Measurements from ENCODE around the gene PRKAG2. TPM values are rescaled to one million over a fixed set of nuclear protein-coding genes. Genes with fewer than 3 reads are reported as not detected.

Gene PRKAG2
- polyA plus RNA-seq, 2 donors: 9.0 to 11.2 TPM

DNA sequence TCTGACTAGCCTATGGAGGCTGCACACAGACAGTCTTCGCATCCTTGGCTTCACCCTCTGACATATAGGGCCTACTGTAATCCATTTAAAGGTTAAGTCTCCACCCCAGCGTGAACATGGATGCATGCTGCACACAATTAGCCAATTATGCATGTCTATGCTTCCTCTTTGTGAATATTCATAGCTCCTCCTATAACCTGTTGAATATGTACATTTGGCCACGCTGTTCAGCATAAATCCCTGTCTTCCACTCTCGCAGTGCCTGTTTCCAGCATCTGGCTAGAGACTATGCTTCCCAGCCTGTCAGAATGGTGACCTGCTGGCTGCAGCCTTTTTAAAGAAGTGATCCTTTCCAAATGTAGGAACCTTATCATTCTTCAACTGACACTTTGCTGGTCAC lies 106.7 kb downstream of the PRKAG2 start:
- peaks cover 0 to 2% of the 10 kb centered on the region in 2 donors for H3K36me3 ChIP-seq (ENCODE audit: control insufficient read depth in 2 of 2, insufficient read depth in 2 of 2, low read length in 1 of 2)
- no peaks in the 10 kb centered on the region for H3K27me3 ChIP-seq (ENCODE audit: control insufficient read depth in 1 of 2, insufficient read depth in 2 of 2, low read length in 2 of 2)
- no peak overlapping the region for H3K4me3 ChIP-seq (ENCODE audit: low read depth in 1 of 2, low read length in 2 of 2)
- no peak overlapping the region for H3K27ac ChIP-seq (ENCODE audit: low read depth in 2 of 2, low read length in 1 of 2)
- peaks cover 0 to 4% of the 10 kb centered on the region in 2 donors for H3K4me1 ChIP-seq (ENCODE audit: control insufficient read depth in 2 of 2, insufficient read depth in 2 of 2, low read length in 1 of 2)
- H3K9me3 ChIP-seq (ENCODE audit: control insufficient read depth in 2 of 2, insufficient read depth in 1 of 2, low read depth in 1 of 2, low read length in 1 of 2): no peaks in the 10 kb centered on the region
- 92 to 96% methylated on average over 4 of the region's 4 CpGs for WGBS, 2 donors

DNA sequence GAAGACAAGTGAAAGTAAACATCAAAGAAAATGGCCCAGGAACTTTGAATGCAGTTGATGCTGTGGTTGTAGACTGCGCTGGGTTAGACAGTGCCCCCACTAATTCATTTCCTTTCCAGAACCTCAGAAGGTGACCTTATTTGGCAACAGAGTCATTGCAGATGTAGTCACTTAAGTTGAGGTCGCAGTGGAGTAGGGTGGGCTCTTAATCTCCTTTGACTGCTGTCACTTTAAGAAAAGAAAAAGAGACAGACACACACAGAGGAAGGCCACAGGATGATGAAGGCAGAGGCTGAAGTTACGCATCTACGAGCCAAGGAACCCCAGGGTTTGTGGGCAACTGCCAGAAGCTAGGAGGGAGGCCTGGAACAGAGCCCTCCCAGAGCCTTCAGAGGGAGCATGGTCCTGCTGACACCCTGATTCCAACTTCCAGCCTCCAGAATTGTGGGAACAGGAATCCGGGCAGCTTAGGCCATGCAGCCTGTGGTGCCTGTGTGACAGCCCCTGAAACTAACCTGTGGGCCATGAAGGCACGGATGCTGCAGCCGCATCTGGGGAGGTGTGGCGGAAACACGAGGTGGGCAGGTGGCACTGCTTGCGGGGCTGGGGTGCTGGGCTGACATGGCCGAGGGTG lies 107.6 kb downstream of the PRKAG2 start:
- WGBS, 2 donors: 80 to 81% methylated on average over 11 of the region's 11 CpGs
- Histone ChIP-seq H3K4me3 (ENCODE audit: low read depth in 1 of 2, low read length in 2 of 2) (no peak overlapping the region), H3K27me3 (ENCODE audit: control insufficient read depth in 1 of 2, insufficient read depth in 2 of 2, low read length in 2 of 2) (no peaks in the 10 kb centered on the region), H3K9me3 (ENCODE audit: control insufficient read depth in 2 of 2, insufficient read depth in 1 of 2, low read depth in 1 of 2, low read length in 1 of 2) (no peaks in the 10 kb centered on the region), H3K27ac (ENCODE audit: low read depth in 2 of 2, low read length in 1 of 2) (peak overlapping the region in 1 of 2 donors; percentile 26), H3K4me1 (ENCODE audit: control insufficient read depth in 2 of 2, insufficient read depth in 2 of 2, low read length in 1 of 2) (peaks cover 0 to 4% of the 10 kb centered on the region in 2 donors), H3K36me3 (ENCODE audit: control insufficient read depth in 2 of 2, insufficient read depth in 2 of 2, low read length in 1 of 2) (peaks cover 0 to 4% of the 10 kb centered on the region in 2 donors)

GRCh38 chr7:151768805-151769187 lies 108.1 kb downstream of the PRKAG2 start:
- no peak overlapping the region for H3K27ac ChIP-seq (ENCODE audit: low read depth in 2 of 2, low read length in 1 of 2)
- H3K4me1 ChIP-seq (ENCODE audit: control insufficient read depth in 2 of 2, insufficient read depth in 2 of 2, low read length in 1 of 2): peaks cover 0 to 4% of the 10 kb centered on the region in 2 donors
- H3K4me3 ChIP-seq (ENCODE audit: low read depth in 1 of 2, low read length in 2 of 2): no peak overlapping the region
- 71 to 91% methylated on average over 2 of the region's 2 CpGs for WGBS, 2 donors
- no peaks in the 10 kb centered on the region for H3K27me3 ChIP-seq (ENCODE audit: control insufficient read depth in 1 of 2, insufficient read depth in 2 of 2, low read length in 2 of 2)
- H3K36me3 ChIP-seq (ENCODE audit: control insufficient read depth in 2 of 2, insufficient read depth in 2 of 2, low read length in 1 of 2): peaks cover 0 to 4% of the 10 kb centered on the region in 2 donors
- H3K9me3 ChIP-seq (ENCODE audit: control insufficient read depth in 2 of 2, insufficient read depth in 1 of 2, low read depth in 1 of 2, low read length in 1 of 2): no peaks in the 10 kb centered on the region

DNA sequence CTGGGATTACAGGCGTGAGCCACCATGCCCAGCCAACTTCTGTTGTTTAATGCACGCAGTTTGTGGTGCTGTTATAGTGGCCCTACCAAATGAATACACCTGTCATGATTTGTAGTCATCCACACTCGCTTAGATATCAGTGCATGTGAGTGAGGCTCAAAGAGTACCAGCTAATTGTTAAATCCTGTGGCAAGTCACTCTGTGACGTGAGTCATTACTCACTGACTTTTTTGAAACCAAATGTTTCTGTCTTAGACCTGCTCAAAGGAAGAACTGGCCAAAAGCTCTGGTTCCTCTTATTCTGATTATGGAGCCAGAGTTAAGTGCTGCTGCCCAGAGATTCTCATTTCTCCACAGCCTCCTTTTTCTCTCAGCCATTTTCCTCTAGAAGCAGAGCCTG lies 109.4 kb downstream of the PRKAG2 start:
- Histone ChIP-seq H3K4me3 (ENCODE audit: low read depth in 1 of 2, low read length in 2 of 2) (no peak overlapping the region), H3K4me1 (ENCODE audit: control insufficient read depth in 2 of 2, insufficient read depth in 2 of 2, low read length in 1 of 2) (peaks cover 0 to 4% of the 10 kb centered on the region in 2 donors), H3K27me3 (ENCODE audit: control insufficient read depth in 1 of 2, insufficient read depth in 2 of 2, low read length in 2 of 2) (no peaks in the 10 kb centered on the region), H3K27ac (ENCODE audit: low read depth in 2 of 2, low read length in 1 of 2) (no peak overlapping the region), H3K36me3 (ENCODE audit: control insufficient read depth in 2 of 2, insufficient read depth in 2 of 2, low read length in 1 of 2) (peaks cover 0 to 4% of the 10 kb centered on the region in 2 donors), H3K9me3 (ENCODE audit: control insufficient read depth in 2 of 2, insufficient read depth in 1 of 2, low read depth in 1 of 2, low read length in 1 of 2) (no peaks in the 10 kb centered on the region)
- WGBS, 2 donors: 87 to 92% methylated on average over 4 of the region's 4 CpGs

DNA sequence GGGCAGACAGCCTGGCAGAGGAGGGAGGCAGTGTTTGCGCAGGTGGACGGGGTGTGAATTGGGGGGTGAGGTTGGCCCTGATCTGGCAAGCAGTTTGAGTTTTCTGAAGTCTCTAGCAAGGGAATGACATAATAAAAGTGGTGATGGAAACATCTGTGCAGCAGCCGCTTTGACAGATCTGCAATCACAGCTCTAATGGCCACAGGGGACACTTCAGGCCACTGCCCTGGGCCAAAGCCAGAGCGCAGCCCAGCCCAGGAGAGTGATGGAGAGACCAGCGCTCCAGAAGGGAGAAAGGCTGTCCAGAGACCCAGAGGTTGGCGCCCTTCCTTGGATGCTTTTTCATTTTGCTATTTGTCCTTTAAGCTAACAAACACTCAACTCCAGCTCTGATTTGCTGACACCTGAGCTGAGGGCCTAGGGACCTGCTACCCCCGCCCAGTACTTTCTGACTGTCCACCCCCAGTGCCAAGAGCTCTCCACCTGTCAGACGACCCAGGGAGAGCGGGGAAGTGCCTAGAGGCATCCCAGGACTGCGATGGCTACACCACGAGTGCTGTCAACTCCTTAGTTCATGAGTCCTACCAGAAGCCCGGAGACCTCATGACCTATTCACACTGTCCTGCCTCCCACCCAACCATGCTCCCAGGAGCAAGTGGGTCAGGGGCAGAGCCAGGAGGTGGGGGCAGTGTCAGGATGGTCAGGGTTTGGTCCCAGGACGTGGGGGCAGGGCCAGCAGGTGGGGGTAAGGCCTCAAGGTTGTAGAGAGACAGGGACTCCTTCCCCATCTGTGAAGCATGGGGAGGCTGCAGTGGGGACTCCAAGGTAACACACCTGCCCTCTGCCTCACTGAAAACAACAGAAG lies 112.6 kb downstream of the PRKAG2 start:
- 88 to 89% methylated on average over 13 of the region's 13 CpGs for WGBS, 2 donors
- no peaks in the 10 kb centered on the region for H3K27me3 ChIP-seq (ENCODE audit: control insufficient read depth in 1 of 2, insufficient read depth in 2 of 2, low read length in 2 of 2)
- no peak overlapping the region for H3K4me3 ChIP-seq (ENCODE audit: low read depth in 1 of 2, low read length in 2 of 2)
- H3K4me1 ChIP-seq (ENCODE audit: control insufficient read depth in 2 of 2, insufficient read depth in 2 of 2, low read length in 1 of 2): peaks cover under 1 to 4% of the 10 kb centered on the region in 2 donors
- no peak overlapping the region for H3K27ac ChIP-seq (ENCODE audit: low read depth in 2 of 2, low read length in 1 of 2)
- H3K36me3 ChIP-seq (ENCODE audit: control insufficient read depth in 2 of 2, insufficient read depth in 2 of 2, low read length in 1 of 2): peaks cover 0 to 2% of the 10 kb centered on the region in 2 donors
- H3K9me3 ChIP-seq (ENCODE audit: control insufficient read depth in 2 of 2, insufficient read depth in 1 of 2, low read depth in 1 of 2, low read length in 1 of 2): no peaks in the 10 kb centered on the region

DNA sequence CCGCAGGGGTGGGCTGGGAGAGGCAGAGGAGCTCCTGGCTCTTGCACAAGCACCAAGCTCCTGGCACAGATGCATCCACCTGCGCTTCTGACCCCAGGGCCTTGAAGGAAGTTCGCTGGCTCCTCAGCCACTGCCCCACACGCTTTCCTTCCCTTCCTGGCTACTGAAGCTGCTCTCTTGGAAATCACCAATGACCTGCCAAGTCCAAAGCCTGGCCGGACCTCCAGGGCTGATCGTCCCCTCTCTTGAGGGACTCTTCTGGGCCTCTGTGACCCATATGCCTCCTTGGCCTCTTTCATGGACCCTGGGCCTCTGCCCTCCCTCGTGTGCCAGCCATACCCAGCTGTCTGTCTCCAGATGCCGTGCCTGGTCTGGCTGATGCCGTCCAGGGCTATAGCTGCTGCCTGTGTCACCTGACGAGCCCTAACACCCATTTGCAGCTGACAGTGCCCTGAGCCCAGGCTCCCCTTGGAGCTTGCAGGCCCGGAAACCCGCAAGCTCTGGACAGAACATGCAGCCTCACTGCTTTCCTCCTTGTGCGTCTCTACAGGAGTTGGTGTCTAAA lies 113.4 kb downstream of the PRKAG2 start:
- Histone ChIP-seq H3K4me3 (ENCODE audit: low read depth in 1 of 2, low read length in 2 of 2) (no peak overlapping the region), H3K4me1 (ENCODE audit: control insufficient read depth in 2 of 2, insufficient read depth in 2 of 2, low read length in 1 of 2) (peaks cover 0 to 4% of the 10 kb centered on the region in 2 donors), H3K27me3 (ENCODE audit: control insufficient read depth in 1 of 2, insufficient read depth in 2 of 2, low read length in 2 of 2) (no peaks in the 10 kb centered on the region), H3K27ac (ENCODE audit: low read depth in 2 of 2, low read length in 1 of 2) (no peak overlapping the region), H3K9me3 (ENCODE audit: control insufficient read depth in 2 of 2, insufficient read depth in 1 of 2, low read depth in 1 of 2, low read length in 1 of 2) (no peaks in the 10 kb centered on the region), H3K36me3 (ENCODE audit: control insufficient read depth in 2 of 2, insufficient read depth in 2 of 2, low read length in 1 of 2) (peaks cover 0 to 2% of the 10 kb centered on the region in 2 donors)
- WGBS, 2 donors: 89 to 92% methylated on average over 13 of the region's 13 CpGs

DNA sequence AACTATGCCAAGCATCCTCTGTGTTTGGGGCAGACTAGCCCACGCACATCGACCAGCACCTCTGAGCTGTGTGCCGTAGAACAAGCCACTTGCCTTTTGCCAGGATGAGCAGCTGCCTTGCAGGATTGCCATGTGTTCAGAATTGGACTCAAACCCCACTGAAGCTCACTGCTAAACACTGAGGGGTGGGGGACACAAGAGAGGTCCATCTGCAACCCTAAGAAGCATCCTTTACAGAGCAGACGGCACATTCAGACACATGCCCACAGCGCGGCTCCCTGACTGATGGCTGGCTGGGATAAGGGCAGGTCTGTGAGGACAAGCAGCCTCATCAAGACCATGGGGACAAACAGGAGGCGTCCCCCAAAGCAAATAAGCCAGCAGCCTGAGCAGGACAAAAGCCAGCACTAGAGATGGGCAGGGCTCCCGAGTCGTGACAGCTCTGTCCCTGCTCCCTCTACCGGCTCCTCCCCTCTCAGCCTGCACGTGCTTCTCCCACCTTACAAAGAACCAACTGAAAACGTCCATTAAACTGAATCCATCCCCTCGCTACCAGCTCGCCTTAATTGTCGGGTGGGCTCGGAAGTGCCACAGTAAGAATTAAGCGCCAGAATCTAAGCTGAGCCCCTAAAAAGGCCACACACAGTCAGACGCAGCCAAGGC lies 114.2 kb downstream of the PRKAG2 start:
- Histone ChIP-seq H3K4me3 (ENCODE audit: low read depth in 1 of 2, low read length in 2 of 2) (no peak overlapping the region), H3K27ac (ENCODE audit: low read depth in 2 of 2, low read length in 1 of 2) (no peak overlapping the region), H3K27me3 (ENCODE audit: control insufficient read depth in 1 of 2, insufficient read depth in 2 of 2, low read length in 2 of 2) (no peaks in the 10 kb centered on the region), H3K9me3 (ENCODE audit: control insufficient read depth in 2 of 2, insufficient read depth in 1 of 2, low read depth in 1 of 2, low read length in 1 of 2) (no peaks in the 10 kb centered on the region), H3K4me1 (ENCODE audit: control insufficient read depth in 2 of 2, insufficient read depth in 2 of 2, low read length in 1 of 2) (peaks cover 0 to 4% of the 10 kb centered on the region in 2 donors), H3K36me3 (ENCODE audit: control insufficient read depth in 2 of 2, insufficient read depth in 2 of 2, low read length in 1 of 2) (peaks cover 0 to 2% of the 10 kb centered on the region in 2 donors)
- 88 to 92% methylated on average over 18 of the region's 18 CpGs for WGBS, 2 donors

DNA sequence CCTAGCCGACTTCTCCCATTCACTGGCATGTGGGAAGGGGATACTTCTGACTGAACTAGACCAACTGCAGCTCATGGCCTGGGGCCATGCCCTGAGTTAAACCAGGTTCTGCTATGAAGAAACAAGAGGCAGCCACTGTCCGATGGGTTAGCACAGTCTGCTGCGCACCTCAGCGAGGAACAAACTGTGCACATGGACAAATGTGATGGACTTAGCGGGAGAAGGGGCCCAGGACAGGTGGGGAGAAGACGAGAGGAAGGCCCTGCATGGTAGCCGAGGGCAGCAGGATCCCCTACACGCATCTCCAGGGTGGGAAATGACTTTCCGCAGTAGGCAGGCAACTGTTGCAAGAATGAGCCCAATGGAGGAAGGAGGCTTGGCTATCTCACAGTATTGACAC lies 115.0 kb downstream of the PRKAG2 start:
- H3K4me1 ChIP-seq (ENCODE audit: control insufficient read depth in 2 of 2, insufficient read depth in 2 of 2, low read length in 1 of 2): peaks cover 0 to 4% of the 10 kb centered on the region in 2 donors
- H3K4me3 ChIP-seq (ENCODE audit: low read depth in 1 of 2, low read length in 2 of 2): no peak overlapping the region
- no peaks in the 10 kb centered on the region for H3K27me3 ChIP-seq (ENCODE audit: control insufficient read depth in 1 of 2, insufficient read depth in 2 of 2, low read length in 2 of 2)
- 97 to 98% methylated on average over 9 of the region's 9 CpGs for WGBS, 2 donors
- peaks cover 0 to 2% of the 10 kb centered on the region in 2 donors for H3K36me3 ChIP-seq (ENCODE audit: control insufficient read depth in 2 of 2, insufficient read depth in 2 of 2, low read length in 1 of 2)
- H3K9me3 ChIP-seq (ENCODE audit: control insufficient read depth in 2 of 2, insufficient read depth in 1 of 2, low read depth in 1 of 2, low read length in 1 of 2): no peaks in the 10 kb centered on the region
- no peak overlapping the region for H3K27ac ChIP-seq (ENCODE audit: low read depth in 2 of 2, low read length in 1 of 2)

DNA sequence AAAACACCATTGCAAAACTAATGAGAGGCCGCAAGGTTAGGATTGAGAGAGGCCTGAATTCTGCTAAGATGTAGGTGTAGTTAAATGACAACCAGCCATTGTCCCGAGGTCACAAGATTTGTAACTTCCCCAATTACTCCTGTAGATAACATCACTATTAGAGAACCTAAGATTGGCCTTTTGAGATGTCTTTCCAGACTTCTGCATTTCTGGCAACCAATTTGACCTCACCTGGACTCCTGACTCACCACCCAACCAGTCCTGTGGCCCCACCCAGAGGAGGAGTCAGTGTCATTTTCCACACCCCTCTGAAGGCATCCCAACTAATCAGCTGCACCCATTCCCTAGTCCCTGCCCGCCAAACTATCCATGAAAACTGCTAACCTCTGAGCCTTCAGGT lies 115.7 kb downstream of the PRKAG2 start:
- H3K4me3 ChIP-seq (ENCODE audit: low read depth in 1 of 2, low read length in 2 of 2): no peak overlapping the region
- no peaks in the 10 kb centered on the region for H3K9me3 ChIP-seq (ENCODE audit: control insufficient read depth in 2 of 2, insufficient read depth in 1 of 2, low read depth in 1 of 2, low read length in 1 of 2)
- H3K27ac ChIP-seq (ENCODE audit: low read depth in 2 of 2, low read length in 1 of 2): no peak overlapping the region
- 75 to 80% methylated on average over 3 of the region's 3 CpGs for WGBS, 2 donors
- peaks cover 0 to 2% of the 10 kb centered on the region in 2 donors for H3K36me3 ChIP-seq (ENCODE audit: control insufficient read depth in 2 of 2, insufficient read depth in 2 of 2, low read length in 1 of 2)
- no peaks in the 10 kb centered on the region for H3K27me3 ChIP-seq (ENCODE audit: control insufficient read depth in 1 of 2, insufficient read depth in 2 of 2, low read length in 2 of 2)
- peaks cover under 1 to 6% of the 10 kb centered on the region in 2 donors for H3K4me1 ChIP-seq (ENCODE audit: control insufficient read depth in 2 of 2, insufficient read depth in 2 of 2, low read length in 1 of 2)
